HepG2 (cell line): ENCODE measurements around the gene VPS13D. TPM values are rescaled to one million over a fixed set of nuclear protein-coding genes. Genes with fewer than 3 reads are reported as not detected.

ENCODE experiments used
- CEBPG ChIP-seq: IDR thresholded peaks from 2 replicates; pipeline ENCODE4 v1.6.1; 2016
- FOXP1 ChIP-seq, 2 experiments: fragments of 450-650 bp in 1 of 2; IDR thresholded peaks; 2 replicates each; pipeline ENCODE4 v1.6.1; 2017 to 2018; ENCODE audit warnings: antibody characterized with exemption in 1 of 2
- HDAC6 ChIP-seq: fragments of 200-600 bp; sonication (generic); IDR thresholded peaks from 2 replicates; pipeline ENCODE4 v1.7.0; 2017; ENCODE audit warnings: mild to moderate bottlenecking, antibody characterized with exemption, low read length, low read depth
- MLX ChIP-seq: IDR thresholded peaks from 2 replicates; pipeline ENCODE4 v1.6.1; 2016
- NFE2L2 ChIP-seq: fragments of 150-350 bp; IDR thresholded peaks from 2 replicates; pipeline ENCODE4 v1.6.1; 2014; ENCODE audit warnings: low read length
- NR2F2 ChIP-seq: IDR thresholded peaks from 2 replicates; pipeline ENCODE4 v1.6.1; 2012; ENCODE audit warnings: low read depth, inconsistent platforms, borderline replicate concordance
- PAX8 ChIP-seq: sonication (generic); formaldehyde crosslinking; IDR thresholded peaks from 2 replicates; pipeline ENCODE4 v1.8.0; 2022; ENCODE audit warnings: mild to moderate bottlenecking, missing genetic modification reagents, borderline replicate concordance
- PHF5A ChIP-seq: IDR thresholded peaks from one replicate; pipeline ENCODE4 v1.6.1; 2018; ENCODE audit warnings: low read depth, missing genetic modification reagents; ENCODE audit not compliant: unreplicated experiment
- SCMH1 ChIP-seq: sonication (generic); formaldehyde crosslinking; IDR thresholded peaks from 2 replicates; pipeline ENCODE4 v1.9.0; 2021; ENCODE audit warnings: missing genetic modification reagents, mild to moderate bottlenecking, borderline replicate concordance
- THAP11 ChIP-seq: IDR thresholded peaks from 2 replicates; pipeline ENCODE4 v1.6.1; 2016; ENCODE audit warnings: missing biosample characterization, missing genetic modification reagents
- TP53 ChIP-seq: sonication (generic); formaldehyde crosslinking; conservative IDR thresholded peaks from 2 replicates; pipeline ENCODE4 v1.4.0; 2020; ENCODE audit warnings: missing genetic modification reagents
- ZBTB37 ChIP-seq: sonication (generic); formaldehyde crosslinking; IDR thresholded peaks from 2 replicates; pipeline ENCODE4 v1.4.0; 2020; ENCODE audit warnings: mild to moderate bottlenecking, missing genetic modification reagents
- ZFP91 ChIP-seq: sonication (generic); formaldehyde crosslinking; IDR thresholded peaks from 2 replicates; pipeline ENCODE4 v1.9.0; 2022; ENCODE audit warnings: missing genetic modification reagents, mild to moderate bottlenecking, borderline replicate concordance
- ZNF138 ChIP-seq: sonication (generic); formaldehyde crosslinking; IDR thresholded peaks from 2 replicates; pipeline ENCODE4 v1.5.0; 2020; ENCODE audit warnings: mild to moderate bottlenecking, low read depth, missing genetic modification reagents
- ZNF18 ChIP-seq: sonication (generic); formaldehyde crosslinking; IDR thresholded peaks from 2 replicates; pipeline ENCODE4 v1.8.0; 2022; ENCODE audit warnings: mild to moderate bottlenecking, missing genetic modification reagents; ENCODE audit not compliant: insufficient replicate concordance
- ZNF343 ChIP-seq: sonication (generic); formaldehyde crosslinking; IDR thresholded peaks from 2 replicates; pipeline ENCODE4 v1.4.0; 2020; ENCODE audit warnings: mild to moderate bottlenecking, missing genetic modification reagents
- ZNF564 ChIP-seq: sonication (generic); formaldehyde crosslinking; IDR thresholded peaks from 2 replicates; pipeline ENCODE4 v1.8.1; 2023; ENCODE audit warnings: mild to moderate bottlenecking, missing genetic modification reagents
- ZNF574 ChIP-seq: sonication (generic); formaldehyde crosslinking; IDR thresholded peaks from 2 replicates; pipeline ENCODE4 v1.4.0; 2020; ENCODE audit warnings: missing genetic modification reagents
- ZNF644 ChIP-seq: IDR thresholded peaks from 2 replicates; pipeline ENCODE4 v1.6.1; 2016; ENCODE audit warnings: low read depth
- polyA plus RNA-seq, 8 experiments: library from polyadenylated mRNA; depleted of rRNA in 3 of 8; stranded (reverse) in 7 of 8; unstranded in 1 of 8; fragments of >200 nt; fragmentation: Illumina TruSeq in 4 of 8; extraction: Trizol in 4 of 8; gene quantifications; 2 replicates each; pipeline versions ENCODE4 v1.2.1 to v1.2.3, GENCODE V29; 2011 to 2016; ENCODE audit warnings: low read depth in 4 of 8, missing spikeins in 1 of 8, mixed read lengths in 1 of 8; ENCODE audit not compliant: insufficient read depth in 1 of 8
- total RNA-seq, 5 experiments: library from RNA; depleted of rRNA; stranded (reverse); fragments of >200 nt; fragmentation: Illumina TruSeq; extraction: Trizol; gene quantifications; 2 replicates each; pipeline ENCODE4 v1.2.3, GENCODE V29; 2016; ENCODE audit warnings: low read depth in 1 of 5

The VPS13D gene
- total and polyA plus RNA-seq, 2 of the 13 experiments (the other 11 are each of a cell fraction or from before 2014, with no cell fraction given): 8.6 to 13.9 TPM

- TF ChIP-seq ZFP91 (CRISPR knock-in tag): peak; percentile 85
- peak; percentile 87; the same call in 1 of the 2 replicates for TF ChIP-seq TP53 (CRISPR knock-in tag)
- TF ChIP-seq ZBTB37: peak; percentile 68; the same call in 1 of the 2 replicates
- no peak for TF ChIP-seq ZNF18 (CRISPR knock-in tag)
- TF ChIP-seq ZNF343 (CRISPR knock-in tag): 0 out of 2 replicates have a peak, but pooled peaks have one; percentile 13
- no peak for TF ChIP-seq ZNF644
- peak; percentile 69 for TF ChIP-seq THAP11
- peak; percentile 91 for TF ChIP-seq CEBPG (CRISPR knock-in tag)
- TF ChIP-seq FOXP1 (IDR thresholded peaks at IDR 0.05): no peak
- TF ChIP-seq FOXP1 (CRISPR knock-in tag; IDR thresholded peaks at IDR 0.05): peak; percentile 92
- TF ChIP-seq ZNF574 (CRISPR knock-in tag): peak; percentile 83
- TF ChIP-seq PAX8: no peak
- no peak for TF ChIP-seq NFE2L2
- peak; percentile 97 for TF ChIP-seq MLX (CRISPR knock-in tag)
- peak; percentile 61; the same call in 1 of the 2 replicates for TF ChIP-seq ZNF564
- no peak for TF ChIP-seq SCMH1 (CRISPR knock-in tag)
- no peak for TF ChIP-seq ZNF138
- peak; percentile 24 for TF ChIP-seq PHF5A
- TF ChIP-seq HDAC6: no peak
- peak; percentile 85 for TF ChIP-seq NR2F2
Measured at GRCh38 chr1:12528021-12528852, 298.4 kb downstream of the VPS13D start (continued).
